Astrocyte of the cerebellum (primary cell): Measurements from ENCODE around the gene HNRNPL.

Experiments used
- DNase-seq: peaks from one replicate; pipeline ENCODE4 v3.0.0-alpha.2; 2011; ENCODE audit warnings: low read depth
- H3K4me3 ChIP-seq: 2 replicates; pipeline ENCODE4 v1.5.1; 2011; ENCODE audit warnings: mild to moderate bottlenecking, low read depth, low read length, moderate library complexity
- in situ Hi-C: cut with HindIII; loops from 2 replicates; pipeline ENCODE4 v1.10.0; 2017; ENCODE audit warnings: low sequenced_read_pairs
- TF ChIP-seq, protein P1 (sequence below): IDR thresholded peaks from 2 replicates; pipeline ENCODE4 v1.5.1; 2012; ENCODE audit warnings: low read length, low read depth, moderate library complexity, mild to moderate bottlenecking; ENCODE audit errors: missing control alignments

The HNRNPL gene

DNA sequence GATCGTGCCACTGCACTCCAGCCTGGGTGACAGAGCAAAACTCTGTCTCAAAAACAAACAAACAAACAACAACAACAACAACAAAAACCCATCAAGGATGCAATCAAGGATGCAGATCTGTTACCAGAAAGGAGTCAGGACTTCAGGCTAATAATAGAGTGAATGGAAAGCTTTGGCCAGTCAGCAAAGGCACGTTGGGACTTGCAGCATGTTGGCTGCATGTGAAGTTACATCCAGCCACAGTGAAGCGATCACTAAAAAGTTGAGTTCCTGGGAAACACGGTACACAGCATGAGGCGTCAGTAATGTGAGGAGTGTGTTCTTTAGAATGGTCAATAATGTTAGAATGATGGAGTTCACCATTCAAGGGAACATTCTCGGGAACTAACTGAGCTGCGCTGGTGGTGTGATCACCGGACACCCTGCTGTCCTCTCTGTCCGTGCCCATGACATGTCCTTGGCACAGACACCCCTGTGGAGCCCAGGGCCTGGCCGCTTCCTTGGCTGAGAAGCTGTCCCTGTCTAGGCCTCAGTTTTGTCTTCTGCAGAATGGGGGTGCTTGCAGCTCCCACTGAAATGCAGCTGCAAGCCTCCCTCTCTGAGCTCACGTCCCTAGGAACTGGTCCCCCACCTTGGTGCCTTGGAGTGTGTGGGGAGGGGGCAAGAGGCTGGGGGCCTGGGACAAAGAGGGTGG, 63.1 kb downstream of the HNRNPL start:
- in situ Hi-C loops = no loop called here
- no peak for DNase-seq
- TF ChIP-seq, protein P1, sequence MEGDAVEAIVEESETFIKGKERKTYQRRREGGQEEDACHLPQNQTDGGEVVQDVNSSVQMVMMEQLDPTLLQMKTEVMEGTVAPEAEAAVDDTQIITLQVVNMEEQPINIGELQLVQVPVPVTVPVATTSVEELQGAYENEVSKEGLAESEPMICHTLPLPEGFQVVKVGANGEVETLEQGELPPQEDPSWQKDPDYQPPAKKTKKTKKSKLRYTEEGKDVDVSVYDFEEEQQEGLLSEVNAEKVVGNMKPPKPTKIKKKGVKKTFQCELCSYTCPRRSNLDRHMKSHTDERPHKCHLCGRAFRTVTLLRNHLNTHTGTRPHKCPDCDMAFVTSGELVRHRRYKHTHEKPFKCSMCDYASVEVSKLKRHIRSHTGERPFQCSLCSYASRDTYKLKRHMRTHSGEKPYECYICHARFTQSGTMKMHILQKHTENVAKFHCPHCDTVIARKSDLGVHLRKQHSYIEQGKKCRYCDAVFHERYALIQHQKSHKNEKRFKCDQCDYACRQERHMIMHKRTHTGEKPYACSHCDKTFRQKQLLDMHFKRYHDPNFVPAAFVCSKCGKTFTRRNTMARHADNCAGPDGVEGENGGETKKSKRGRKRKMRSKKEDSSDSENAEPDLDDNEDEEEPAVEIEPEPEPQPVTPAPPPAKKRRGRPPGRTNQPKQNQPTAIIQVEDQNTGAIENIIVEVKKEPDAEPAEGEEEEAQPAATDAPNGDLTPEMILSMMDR = no peak
- no peak overlapping the region for H3K4me3 ChIP-seq
